GM19452 (cell line): Measurements from ENCODE around the gene EEF2.
"Not testable (repeated sequence)": the region's sequence is repeated elsewhere in the genome, so short reads cannot be mapped to it uniquely, and the experiment has no call there.

ENCODE experiments used
- ATAC-seq: cut with Tn5 transposase; IDR thresholded peaks from one replicate; pipeline ENCODE4 v1.9.1; 2021; ENCODE audit not compliant: unreplicated experiment

Gene EEF2

DNA sequence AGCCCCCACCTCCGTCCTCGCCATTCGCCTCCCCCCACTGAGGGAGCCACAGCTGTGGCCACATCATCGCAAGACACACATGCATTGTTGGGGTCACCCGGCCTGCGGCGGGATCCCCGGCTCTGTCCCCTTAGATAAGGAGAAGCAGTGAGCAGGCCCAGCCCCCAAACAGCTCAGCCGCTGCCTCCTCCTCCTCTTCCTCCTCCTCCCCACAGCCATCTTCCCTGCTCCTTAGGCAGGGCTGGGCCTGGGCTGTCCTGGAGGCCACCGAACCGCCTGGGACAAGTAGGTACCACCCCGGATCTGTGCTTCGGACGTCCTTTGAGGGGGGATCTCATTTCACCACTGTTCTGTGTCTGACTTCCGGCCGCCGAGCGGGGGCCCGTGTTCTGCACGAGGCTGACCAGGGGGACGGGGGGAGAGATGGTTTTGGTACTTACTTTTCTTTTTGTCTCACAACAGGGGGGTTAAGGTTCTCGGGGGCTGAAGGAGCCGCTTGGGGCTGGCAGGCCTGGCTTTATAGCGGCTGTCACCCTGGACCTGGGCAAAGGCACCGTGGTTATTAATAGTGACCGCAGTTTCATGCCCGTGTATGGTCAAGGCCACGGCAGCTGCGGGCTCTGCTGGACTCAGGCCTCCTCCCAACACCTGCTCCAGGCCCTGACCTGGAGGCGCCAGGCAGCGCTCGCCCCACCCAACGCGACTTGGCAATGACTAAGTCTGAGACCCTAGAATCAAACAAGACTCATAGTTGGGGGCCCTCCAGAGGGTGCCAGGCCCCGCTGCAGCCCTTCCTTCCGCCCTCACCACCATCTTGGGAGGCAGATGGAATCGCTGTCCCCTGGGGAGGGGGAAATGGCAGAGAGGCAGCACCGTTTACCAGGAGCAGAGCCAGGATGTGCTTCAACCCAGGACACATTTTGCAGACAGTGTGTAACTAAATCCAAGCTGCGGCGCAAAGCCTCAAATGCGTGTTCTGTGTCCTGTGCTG is 34.1 kb downstream of the EEF2 start:
- ATAC-seq, result no peak

GRCh38 chr19:3949997-3950859 is 35.0 kb downstream of the EEF2 start:
- no peak for ATAC-seq

- ATAC-seq, result no peak
These were observed 36.0 kb downstream of the EEF2 start for GRCh38 chr19:3949294-3949693.

DNA sequence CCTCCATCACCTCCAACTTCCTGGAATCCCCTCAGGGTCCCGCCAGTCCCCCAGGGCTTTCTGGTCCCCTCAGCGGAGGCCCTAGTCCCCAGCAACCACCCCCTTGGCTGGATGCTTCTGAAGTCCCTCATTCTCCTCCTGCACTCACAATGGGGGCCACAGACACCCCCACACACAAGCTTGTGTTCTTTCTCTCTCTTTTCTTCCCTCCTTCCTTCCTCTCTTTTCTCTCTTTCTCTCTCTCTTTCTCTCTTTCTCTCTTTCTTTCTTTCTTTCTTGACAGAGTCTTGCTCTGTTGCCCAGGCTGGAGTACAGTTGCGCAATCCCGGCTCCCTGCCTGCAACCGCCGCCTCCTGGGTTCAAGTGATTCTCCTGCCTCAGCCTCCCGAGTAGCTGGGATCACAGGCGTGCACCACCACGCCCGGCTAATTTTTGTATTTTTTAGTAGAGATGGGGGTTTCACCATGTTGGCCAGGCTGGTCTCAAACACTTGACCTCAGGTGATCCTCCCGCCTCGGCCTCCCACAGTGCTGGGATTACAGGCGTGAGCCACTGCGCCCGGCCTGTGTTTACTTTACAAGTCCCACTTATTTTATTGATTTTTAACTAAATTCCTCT is 37.8 kb downstream of the EEF2 start:
- not testable (repeated sequence) for ATAC-seq

GRCh38 chr19:3945838-3946237 is 39.4 kb downstream of the EEF2 start:
- no peak for ATAC-seq

- ATAC-seq, result no peak
These were observed 41.1 kb downstream of the EEF2 start for GRCh38 chr19:3944018-3944721.

- ATAC-seq, result no peak
These were observed 42.4 kb downstream of the EEF2 start for GRCh38 chr19:3942790-3943409.

- not testable (repeated sequence) for ATAC-seq
These were observed 46.8 kb downstream of the EEF2 start for GRCh38 chr19:3938300-3938950.

DNA sequence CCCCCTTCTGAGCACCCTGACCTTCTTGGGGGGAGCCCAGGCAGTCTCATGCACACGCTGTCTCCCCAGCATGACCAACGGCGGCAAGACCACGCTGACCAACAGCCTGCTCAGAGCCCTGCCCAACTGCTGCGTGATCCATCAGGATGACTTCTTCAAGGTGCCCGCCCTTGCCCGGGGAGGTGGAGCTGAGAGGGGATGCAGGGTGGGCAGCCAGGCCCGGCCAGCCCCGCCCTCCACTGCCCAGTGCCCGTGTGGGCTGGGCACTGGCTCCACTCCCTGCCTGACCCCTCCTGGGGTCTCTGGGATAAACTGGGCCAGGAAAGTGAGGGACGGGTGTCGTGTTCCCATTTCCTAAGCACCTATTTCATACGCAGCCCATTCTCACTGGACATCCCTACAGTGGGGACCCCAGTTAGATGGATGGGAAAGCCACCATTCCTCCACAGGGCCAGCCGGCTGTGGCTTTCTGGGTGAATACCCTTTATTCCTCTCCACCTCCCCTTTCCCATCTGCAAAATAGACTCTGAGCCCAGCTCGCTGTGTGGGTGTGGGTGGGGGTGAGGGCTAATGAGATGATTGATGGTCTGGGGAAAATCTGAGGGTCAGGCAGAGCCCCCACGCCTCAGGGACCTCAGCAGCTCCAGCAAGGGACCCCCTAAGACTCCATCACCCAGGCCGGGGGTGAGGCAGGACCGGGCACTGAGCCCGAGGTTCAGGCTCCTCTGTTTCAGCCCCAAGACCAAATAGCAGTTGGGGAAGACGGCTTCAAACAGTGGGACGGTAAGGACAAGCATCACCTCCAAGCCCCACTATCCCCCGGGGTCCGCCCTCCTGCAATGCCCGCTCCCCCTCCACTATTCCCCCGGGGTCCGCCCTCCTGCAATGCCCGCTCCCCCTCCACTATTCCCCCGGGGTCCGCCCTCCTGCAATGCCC is 48.5 kb downstream of the EEF2 start:
- no peak for ATAC-seq

- no peak for ATAC-seq
These were observed 52.1 kb downstream of the EEF2 start, which contains the start of gene NMRK2 for GRCh38 chr19:3932931-3933810. TSS of gene NMRK2 (plus strand) at chr19:3933069. CDS start at chr19:3933672, 603 bp downstream.

GRCh38 chr19:3931041-3931440 is 54.2 kb downstream of the EEF2 start:
- no peak for ATAC-seq
